GM19099 (cell line): ENCODE data around the gene CCDC174.

Source experiments
- POLR2A ChIP-seq: IDR thresholded peaks from 3 replicates; pipeline ENCODE4 v1.6.1; 2011; ENCODE audit warnings: low read depth; ENCODE audit not compliant: insufficient read length; ENCODE audit errors: extremely low read depth

Gene CCDC174

GRCh38 chr3:14674841-14675240 lies 23.3 kb downstream of the CCDC174 start, which contains the start of gene C3orf20:
Gene C3orf20, plus strand, starts transcription at chr3:14675141. Its CDS starts 7,573 bp downstream, at chr3:14682714.
- no peak for TF ChIP-seq POLR2A

GRCh38 chr3:14676881-14677280 lies 25.3 kb downstream of the CCDC174 start:
- no peak for TF ChIP-seq POLR2A

- no peak for TF ChIP-seq POLR2A
These were observed 26.5 kb downstream of the CCDC174 start for GRCh38 chr3:14678015-14678503.

DNA sequence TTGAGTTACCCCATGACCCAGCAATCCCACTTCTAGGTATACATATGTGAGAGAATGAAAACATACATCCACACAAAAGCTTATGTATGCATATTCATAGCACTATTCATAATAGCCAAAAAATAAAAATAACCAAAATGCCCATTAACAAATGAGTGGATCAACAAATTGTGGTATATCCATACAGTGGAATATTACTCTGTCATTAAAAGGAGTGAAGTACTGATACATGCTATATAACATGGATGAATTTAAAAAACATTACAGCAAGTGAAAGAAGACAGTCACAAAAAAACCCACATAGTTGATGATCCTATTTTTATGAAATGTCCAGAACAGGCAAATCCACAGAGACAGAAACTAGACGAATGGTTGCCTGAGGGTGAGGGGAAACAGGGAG lies 28.6 kb downstream of the CCDC174 start:
- no peak for TF ChIP-seq POLR2A

DNA sequence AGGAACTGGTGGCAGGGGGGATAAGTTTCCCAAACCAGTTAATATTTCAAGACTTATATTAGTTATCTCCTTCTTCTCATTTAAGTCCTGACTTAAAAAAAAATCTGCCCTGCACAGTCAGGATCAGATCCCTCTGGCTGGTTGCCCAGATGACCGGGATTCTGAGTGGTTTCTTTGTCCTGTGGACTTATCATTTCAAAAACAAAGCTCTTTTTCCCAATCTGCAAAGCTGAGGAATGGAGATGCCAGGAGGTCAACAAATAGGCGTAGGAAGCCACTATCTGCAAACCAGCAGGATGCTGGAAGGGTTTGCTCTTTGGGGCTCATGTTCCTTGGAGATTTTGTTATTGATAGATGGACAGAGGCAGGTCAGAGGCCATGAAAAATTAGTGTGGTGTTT lies 29.2 kb downstream of the CCDC174 start:
- TF ChIP-seq POLR2A, result no peak

DNA sequence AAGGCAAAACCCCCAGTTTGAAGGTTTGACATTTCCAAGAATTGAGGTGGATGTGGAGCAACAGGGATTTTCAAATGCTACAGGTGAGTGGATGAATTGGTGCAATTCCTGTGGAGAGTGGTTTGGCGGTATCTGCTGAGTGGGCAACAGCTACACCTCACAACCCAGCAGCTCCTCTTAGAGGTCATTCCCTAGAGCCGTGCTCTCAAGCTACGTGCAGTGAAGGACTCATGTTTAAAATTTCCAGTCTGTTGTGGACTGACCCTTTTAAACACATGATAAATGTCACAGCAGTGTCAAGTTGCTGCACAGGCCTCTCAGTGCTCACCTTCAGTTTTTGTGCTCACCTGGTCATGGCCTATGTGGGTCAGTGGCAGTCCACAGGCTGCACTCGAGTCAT lies 32.9 kb downstream of the CCDC174 start:
- no peak for TF ChIP-seq POLR2A

- TF ChIP-seq POLR2A, result no peak
These were observed 33.6 kb downstream of the CCDC174 start for GRCh38 chr3:14685179-14685578.

DNA sequence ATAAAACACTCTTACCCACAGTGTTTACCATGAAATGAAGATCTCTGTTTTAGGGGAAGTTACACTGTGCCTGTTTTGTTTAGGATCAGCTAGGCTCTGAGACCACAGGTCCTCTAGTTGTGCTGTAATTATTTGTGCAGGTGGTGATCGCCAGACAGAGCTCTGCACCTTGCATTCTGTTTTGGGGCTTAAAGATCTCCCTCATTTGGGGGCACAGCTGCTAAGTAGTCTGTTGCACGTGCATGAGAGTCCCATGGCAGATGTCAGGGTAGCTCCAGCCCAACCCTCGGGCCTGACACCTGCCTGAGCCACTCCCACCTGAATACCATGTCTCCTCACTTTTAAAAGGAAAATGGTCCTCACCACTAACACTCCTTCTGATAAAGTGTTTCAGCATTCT lies 35.8 kb downstream of the CCDC174 start:
- no peak for TF ChIP-seq POLR2A

DNA sequence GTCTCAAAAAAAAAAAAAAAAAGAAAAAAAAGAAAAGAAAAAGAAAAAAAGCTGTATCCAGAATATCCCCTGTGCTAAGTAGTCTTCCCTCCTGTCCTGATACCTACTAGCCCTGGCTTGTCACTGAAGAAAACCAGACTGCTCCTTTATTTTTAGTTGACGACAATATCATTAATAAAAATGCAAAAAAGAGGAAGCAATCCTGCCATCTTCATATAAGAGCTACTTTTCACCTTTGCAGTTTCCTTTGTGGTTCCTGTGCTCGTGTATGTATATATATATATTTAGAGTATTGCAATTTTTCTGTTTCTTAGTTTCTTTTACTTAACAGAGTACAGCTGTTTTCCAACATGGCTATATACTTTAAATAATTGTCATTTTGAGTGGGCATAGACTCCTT lies 37.0 kb downstream of the CCDC174 start:
- no peak for TF ChIP-seq POLR2A

DNA sequence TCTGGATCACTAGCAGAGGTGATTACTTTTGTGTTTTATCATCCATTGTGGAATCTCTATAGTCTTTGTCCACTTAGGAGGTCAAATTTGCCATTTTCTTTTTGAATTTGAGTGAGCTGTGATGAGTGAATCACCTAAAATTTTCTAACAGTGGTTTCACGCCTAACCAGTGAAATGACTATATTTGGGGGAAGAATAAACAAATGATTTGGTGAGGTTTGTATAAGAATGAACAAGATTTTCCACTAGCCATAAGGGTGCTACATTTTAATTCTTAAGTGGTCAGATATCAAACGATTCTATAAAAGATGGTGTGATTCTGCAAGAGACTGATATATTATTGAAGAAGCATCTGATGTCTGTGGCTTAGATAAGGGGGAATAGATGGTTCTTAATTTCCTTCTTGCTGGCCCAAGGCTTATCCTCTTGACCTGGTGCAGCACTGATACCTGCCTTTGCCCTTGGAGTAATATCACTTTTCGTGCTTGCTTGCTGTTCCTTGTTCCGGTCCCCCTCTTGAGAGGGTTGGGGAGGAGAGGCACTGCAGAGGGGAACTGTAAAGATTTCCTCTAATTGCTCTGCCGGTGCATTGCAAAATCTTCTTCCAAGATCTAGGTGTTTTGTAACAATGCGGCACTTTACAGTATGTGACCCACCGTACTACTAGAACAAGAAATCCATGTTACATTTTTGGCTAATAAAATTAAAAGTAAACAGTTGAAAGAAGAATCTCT lies 37.9 kb downstream of the CCDC174 start:
- TF ChIP-seq POLR2A, result no peak

DNA sequence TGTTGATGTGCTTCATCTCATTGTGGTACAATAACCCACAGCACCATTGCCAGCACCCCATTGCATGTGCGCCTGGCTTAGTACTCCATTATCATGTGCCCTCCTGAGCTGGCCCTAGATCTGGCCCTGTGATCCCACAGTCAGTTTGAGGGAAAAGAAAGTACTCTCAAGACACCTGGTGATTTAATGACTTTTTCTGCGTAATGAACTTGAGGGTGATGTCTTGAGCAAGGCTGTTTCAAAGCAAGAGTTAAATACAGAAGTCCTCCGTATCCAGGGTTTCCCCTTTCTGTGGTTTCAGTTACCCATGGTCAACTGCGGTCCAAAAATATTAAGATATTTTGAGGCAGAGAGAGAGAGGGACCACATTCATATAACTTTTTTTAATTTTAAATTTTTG lies 39.7 kb downstream of the CCDC174 start:
- TF ChIP-seq POLR2A, result no peak

GRCh38 chr3:14691719-14692118 lies 40.2 kb downstream of the CCDC174 start:
- TF ChIP-seq POLR2A, result no peak

DNA sequence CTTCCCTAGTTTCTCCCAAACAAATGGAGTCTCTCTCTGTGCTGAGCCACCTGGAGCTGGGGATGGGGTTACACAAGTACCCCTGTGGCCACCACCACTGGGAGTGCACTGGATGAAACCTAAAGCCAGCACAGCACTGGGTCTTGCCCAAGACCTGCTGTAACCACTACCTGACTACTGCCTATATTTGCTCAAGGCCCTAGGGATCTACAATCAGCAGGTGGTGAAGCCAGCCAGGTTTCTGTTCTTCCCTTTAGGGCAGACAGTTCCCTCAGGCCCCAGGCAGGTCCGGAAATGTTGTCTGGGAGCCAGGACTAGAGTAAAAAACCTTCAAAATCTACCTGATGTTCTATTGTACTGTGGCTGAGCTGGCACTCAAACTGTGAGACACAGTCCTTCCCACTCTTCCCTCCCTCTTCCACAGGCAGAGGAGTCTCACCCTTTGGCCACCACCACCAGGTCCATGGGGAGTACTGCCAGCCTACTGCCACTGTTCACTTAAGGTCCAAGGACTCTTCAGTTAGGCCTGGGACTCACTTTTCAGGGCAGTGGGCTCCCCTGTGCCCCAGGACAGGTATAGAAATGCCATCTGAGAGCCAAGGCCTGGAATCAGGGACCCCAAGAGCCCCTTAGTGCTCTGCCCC lies 47.2 kb downstream of the CCDC174 start:
- no peak for TF ChIP-seq POLR2A

DNA sequence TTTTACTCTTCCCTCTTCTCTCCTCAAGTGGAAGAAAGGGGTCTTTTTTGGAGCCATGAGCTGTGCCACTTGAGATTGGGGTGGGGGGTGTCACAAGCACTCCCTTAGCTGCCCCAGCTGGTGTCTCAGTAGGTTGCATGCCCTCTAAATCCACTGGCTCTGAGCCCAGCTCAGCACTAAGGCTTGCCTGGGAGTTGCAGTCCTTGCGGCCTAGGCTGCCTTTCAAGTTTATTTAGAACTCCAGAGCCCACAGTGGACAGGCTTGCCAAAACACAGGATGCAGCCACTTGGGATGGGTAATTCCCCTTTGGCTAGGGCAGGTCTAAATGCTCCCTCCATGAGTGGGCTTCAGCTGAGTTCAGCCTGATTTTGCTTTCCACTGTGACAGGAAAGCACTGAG lies 48.1 kb downstream of the CCDC174 start:
- TF ChIP-seq POLR2A, result no peak

- no peak for TF ChIP-seq POLR2A
These were observed 49.3 kb downstream of the CCDC174 start for GRCh38 chr3:14700891-14701290.

GRCh38 chr3:14701676-14702075 lies 50.1 kb downstream of the CCDC174 start:
- TF ChIP-seq POLR2A, result no peak
